SU-DHL-6 (cell line): ENCODE data around the gene ARHGEF1.

Experiments
- H2AFZ ChIP-seq: fragments of 200-600 bp; sonication (generic); 2 replicates; pipeline ENCODE4 v1.6.1; 2014; ENCODE audit warnings: low read depth, mild to moderate bottlenecking, moderate library complexity, mixed read lengths, antibody characterized with exemption, low read length; ENCODE audit not compliant: severe bottlenecking
- H3F3A ChIP-seq: fragments of 200-600 bp; shearing (Covaris generic); 2 replicates; pipeline ENCODE4 v1.6.0; 2016; ENCODE audit warnings: antibody characterized with exemption, mild to moderate bottlenecking; ENCODE audit not compliant: insufficient read depth
- H3K27ac ChIP-seq: fragments of 200-600 bp; sonication (generic); 2 replicates; pipeline ENCODE4 v1.5.1; 2016; ENCODE audit warnings: low read depth, mild to moderate bottlenecking, low read length, moderate library complexity, mixed read lengths
- H3K27me3 ChIP-seq: fragments of 200-600 bp; sonication (generic), shearing (Covaris generic); 2 replicates; pipeline ENCODE4 v1.6.0; 2014; ENCODE audit warnings: mild to moderate bottlenecking, low read length
- H3K36me3 ChIP-seq: fragments of 200-600 bp; sonication (generic); 2 replicates; pipeline ENCODE4 v1.6.1; 2014; ENCODE audit warnings: mild to moderate bottlenecking, low read length, mixed read lengths
- H3K4me2 ChIP-seq: fragments of 300-600, 200-600 bp; shearing (Covaris generic), sonication (generic); 2 replicates; pipeline ENCODE4 v1.6.0; 2014; ENCODE audit warnings: low read length, low read depth, mild to moderate bottlenecking; ENCODE audit not compliant: poor library complexity, severe bottlenecking
- H3K4me3 ChIP-seq: fragments of 200-600 bp; sonication (generic); 2 replicates; pipeline ENCODE4 v1.5.1; 2014; ENCODE audit warnings: antibody characterized with exemption, low read length, mild to moderate bottlenecking, mixed read lengths; ENCODE audit not compliant: insufficient read depth, poor library complexity, severe bottlenecking
- H3K79me2 ChIP-seq: fragments of 200-600 bp; sonication (generic); 2 replicates; pipeline ENCODE4 v1.6.1; 2014; ENCODE audit warnings: mild to moderate bottlenecking, low read length, moderate library complexity; ENCODE audit not compliant: insufficient read depth
- H3K9ac ChIP-seq: fragments of 200-600 bp; sonication (generic); 2 replicates; pipeline ENCODE4 v1.7.0; 2014; ENCODE audit warnings: mild to moderate bottlenecking, low read length
- H3K9me2 ChIP-seq: fragments of 200-600 bp; sonication (generic); replicated peaks from 2 replicates; pipeline ENCODE4 v1.6.1; 2014; ENCODE audit warnings: low read length; ENCODE audit not compliant: insufficient read depth
- H3K9me3 ChIP-seq: fragments of 200-600 bp; sonication (generic); 2 replicates; pipeline ENCODE4 v1.6.1; 2014; ENCODE audit warnings: low read length, mixed read lengths; ENCODE audit not compliant: insufficient read depth
- H4K20me1 ChIP-seq: fragments of 200-600 bp; sonication (generic); 2 replicates; pipeline ENCODE4 v1.6.1; 2014; ENCODE audit warnings: low read depth, mild to moderate bottlenecking, antibody characterized with exemption, low read length, moderate library complexity, mixed read lengths
- EZH2phosphoT487 ChIP-seq: fragments of 200-600 bp; sonication (generic), shearing (Covaris generic); conservative IDR thresholded peaks from 2 replicates; pipeline ENCODE4 v1.6.1; 2018; ENCODE audit warnings: mild to moderate bottlenecking, antibody characterized with exemption, low read length, moderate library complexity, mixed read lengths
- TF ChIP-seq, protein P1 (sequence below): fragments of 200-600 bp; sonication (generic); IDR thresholded peaks from one replicate; pipeline ENCODE4 v1.5.1; 2017; ENCODE audit warnings: antibody characterized with exemption, mild to moderate bottlenecking, low read length, moderate library complexity; ENCODE audit not compliant: insufficient read depth, poor library complexity, severe bottlenecking

The ARHGEF1 gene

DNA sequence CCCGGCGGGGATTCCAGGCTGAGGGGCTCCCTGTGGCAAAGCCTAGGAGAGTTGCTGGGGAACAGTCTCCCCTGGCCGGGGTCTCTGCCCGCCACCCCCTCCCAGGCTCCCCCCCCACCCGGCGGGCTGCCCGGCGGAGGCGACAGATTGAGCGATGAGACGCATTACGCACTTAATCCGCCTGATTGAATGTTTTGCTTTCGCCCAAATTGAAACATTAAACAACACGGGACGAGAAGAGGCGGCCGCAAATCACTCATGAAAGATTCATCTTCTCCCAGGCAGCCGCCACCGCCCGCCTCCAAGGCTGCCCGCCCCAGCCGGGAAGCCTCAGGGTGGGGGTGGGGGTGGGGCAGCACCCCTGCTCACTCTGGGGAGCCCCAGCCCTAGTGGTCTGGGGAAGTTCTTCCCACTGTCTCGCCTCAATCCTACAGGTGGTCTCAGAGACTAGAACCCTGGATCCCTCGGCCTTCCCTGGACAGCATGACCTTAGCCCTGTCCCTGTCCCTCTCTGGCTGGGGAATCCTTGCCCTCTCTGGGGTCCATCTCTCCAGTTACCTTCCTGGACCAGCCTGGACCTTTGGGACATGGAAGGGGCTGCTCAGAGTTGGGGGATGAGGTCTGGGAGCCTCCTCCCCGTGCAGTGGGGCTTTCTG is 52.9 kb downstream of the ARHGEF1 start:
- peak overlapping the region; percentile 84 for H3K4me2 ChIP-seq
- H2AFZ ChIP-seq: no peak overlapping the region
- H4K20me1 ChIP-seq: no peaks in the 10 kb centered on the region
- H3K36me3 ChIP-seq: no peaks in the 10 kb centered on the region
- H3K79me2 ChIP-seq: peaks cover 4% of the 10 kb centered on the region; the same call in 1 of the 2 replicates
- H3K27ac ChIP-seq: peak overlapping the region; percentile 99
- TF ChIP-seq, protein P1, sequence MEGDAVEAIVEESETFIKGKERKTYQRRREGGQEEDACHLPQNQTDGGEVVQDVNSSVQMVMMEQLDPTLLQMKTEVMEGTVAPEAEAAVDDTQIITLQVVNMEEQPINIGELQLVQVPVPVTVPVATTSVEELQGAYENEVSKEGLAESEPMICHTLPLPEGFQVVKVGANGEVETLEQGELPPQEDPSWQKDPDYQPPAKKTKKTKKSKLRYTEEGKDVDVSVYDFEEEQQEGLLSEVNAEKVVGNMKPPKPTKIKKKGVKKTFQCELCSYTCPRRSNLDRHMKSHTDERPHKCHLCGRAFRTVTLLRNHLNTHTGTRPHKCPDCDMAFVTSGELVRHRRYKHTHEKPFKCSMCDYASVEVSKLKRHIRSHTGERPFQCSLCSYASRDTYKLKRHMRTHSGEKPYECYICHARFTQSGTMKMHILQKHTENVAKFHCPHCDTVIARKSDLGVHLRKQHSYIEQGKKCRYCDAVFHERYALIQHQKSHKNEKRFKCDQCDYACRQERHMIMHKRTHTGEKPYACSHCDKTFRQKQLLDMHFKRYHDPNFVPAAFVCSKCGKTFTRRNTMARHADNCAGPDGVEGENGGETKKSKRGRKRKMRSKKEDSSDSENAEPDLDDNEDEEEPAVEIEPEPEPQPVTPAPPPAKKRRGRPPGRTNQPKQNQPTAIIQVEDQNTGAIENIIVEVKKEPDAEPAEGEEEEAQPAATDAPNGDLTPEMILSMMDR: no peak
- TF ChIP-seq EZH2phosphoT487: no peak
- H3F3A ChIP-seq: peaks cover 48% of the 10 kb centered on the region
- no peaks in the 10 kb centered on the region for H3K9me3 ChIP-seq
- no peaks in the 10 kb centered on the region for H3K27me3 ChIP-seq
- H3K9ac ChIP-seq: peak overlapping the region; percentile 81
- H3K9me2 ChIP-seq: no peaks in the 10 kb centered on the region
- H3K4me3 ChIP-seq: peak overlapping the region; percentile 50

DNA sequence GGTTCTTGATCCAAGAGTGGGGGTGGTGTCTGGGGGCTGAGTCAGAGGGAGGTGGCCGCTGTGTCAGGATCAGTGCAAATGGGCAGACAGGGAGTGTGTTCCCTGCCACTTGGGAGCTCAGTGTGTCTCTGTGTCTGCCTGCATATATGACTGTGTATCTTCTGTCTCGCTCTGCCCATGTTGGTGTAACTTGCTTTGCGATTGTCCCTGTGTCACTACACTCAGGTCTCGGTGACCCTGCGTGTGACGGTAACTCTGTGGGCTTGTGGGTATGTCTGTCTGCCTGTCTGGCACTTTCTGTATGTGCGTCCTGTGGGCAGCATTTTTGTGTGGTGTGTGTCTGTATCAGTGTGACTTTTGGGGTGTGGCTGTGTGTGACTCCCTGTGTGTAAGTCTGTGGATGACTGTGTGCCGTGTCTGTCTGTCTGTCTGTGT is 53.4 kb downstream of the ARHGEF1 start:
- Histone ChIP-seq H3K79me2 (peaks cover 4% of the 10 kb centered on the region; the same call in 1 of the 2 replicates), H3K9me2 (no peaks in the 10 kb centered on the region), H3K4me3 (peak overlapping the region; percentile 50), H3K36me3 (no peaks in the 10 kb centered on the region), H3K9me3 (no peaks in the 10 kb centered on the region), H4K20me1 (no peaks in the 10 kb centered on the region), H3K27me3 (no peaks in the 10 kb centered on the region), H3F3A (peaks cover 54% of the 10 kb centered on the region), H3K9ac (peak overlapping the region; percentile 81), H2AFZ (no peak overlapping the region), H3K4me2 (peak overlapping the region; percentile 84), H3K27ac (peak overlapping the region; percentile 99)
- no peak for TF ChIP-seq EZH2phosphoT487
- TF ChIP-seq, protein P1: no peak

DNA sequence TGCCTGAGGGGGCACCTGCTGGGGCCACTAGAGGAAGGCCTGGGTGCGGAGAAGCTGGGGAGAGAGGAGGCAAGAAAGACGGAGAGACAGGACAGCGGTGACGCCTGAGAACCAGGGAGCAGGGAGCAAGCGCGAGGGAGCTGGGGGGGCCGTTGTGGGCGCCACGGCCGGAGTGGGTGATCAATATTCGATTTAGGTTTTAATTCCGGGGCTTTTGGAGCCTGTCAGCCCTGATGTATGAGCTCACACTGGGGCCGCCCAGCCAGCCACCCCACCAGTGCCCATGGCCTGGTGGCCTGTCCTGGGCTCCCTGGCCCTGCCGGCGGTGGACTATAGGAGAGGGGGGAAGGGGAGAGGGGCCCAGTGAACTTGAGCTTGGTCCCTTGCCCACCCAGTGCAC is 54.0 kb downstream of the ARHGEF1 start:
- no peaks in the 10 kb centered on the region for H3K9me3 ChIP-seq
- peak overlapping the region; percentile 99 for H3K27ac ChIP-seq
- peak overlapping the region; percentile 84 for H3K4me2 ChIP-seq
- H3K9me2 ChIP-seq: no peaks in the 10 kb centered on the region
- peaks cover 4% of the 10 kb centered on the region; the same call in 1 of the 2 replicates for H3K79me2 ChIP-seq
- H3K27me3 ChIP-seq: no peaks in the 10 kb centered on the region
- peak overlapping the region; percentile 81 for H3K9ac ChIP-seq
- peaks cover 59% of the 10 kb centered on the region for H3F3A ChIP-seq
- H2AFZ ChIP-seq: no peak overlapping the region
- no peak for TF ChIP-seq EZH2phosphoT487
- TF ChIP-seq, protein P1: no peak
- no peaks in the 10 kb centered on the region for H4K20me1 ChIP-seq
- H3K36me3 ChIP-seq: no peaks in the 10 kb centered on the region
- H3K4me3 ChIP-seq: peak overlapping the region; percentile 50
